GM21447 (cell line): ENCODE data around the gene TBL1XR1.

Experiments used
- ATAC-seq: cut with Tn5 transposase; IDR thresholded peaks from one replicate; pipeline ENCODE4 v1.9.1; 2021; ENCODE audit not compliant: unreplicated experiment

TBL1XR1 gene

GRCh38 chr3:177197041-177197726 is at the start of gene TBL1XR1:
TBL1XR1 (minus strand) TSS chr3:177197482; CDS start chr3:177064977, 132,505 bp downstream.
- peak; percentile 40 for ATAC-seq

DNA sequence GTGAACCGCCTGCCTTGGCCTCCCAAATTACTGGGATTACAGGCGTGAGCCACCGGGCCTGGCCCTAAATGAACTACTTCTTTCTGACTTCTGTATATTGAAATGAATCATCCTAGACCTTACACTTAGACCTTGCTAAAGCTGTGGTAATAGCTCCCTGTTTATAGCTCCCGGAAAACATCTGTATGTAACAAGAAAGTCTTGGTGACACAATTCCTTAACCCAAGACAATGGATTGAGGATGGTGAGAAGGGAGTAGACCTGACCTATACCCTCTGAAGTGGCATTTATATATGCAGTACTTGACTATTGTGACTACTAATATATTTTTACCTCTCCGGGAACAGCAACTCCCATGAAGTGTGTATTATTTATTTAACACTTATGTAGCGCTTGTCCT is 48.0 kb upstream of the TBL1XR1 start:
- ATAC-seq = no peak

DNA sequence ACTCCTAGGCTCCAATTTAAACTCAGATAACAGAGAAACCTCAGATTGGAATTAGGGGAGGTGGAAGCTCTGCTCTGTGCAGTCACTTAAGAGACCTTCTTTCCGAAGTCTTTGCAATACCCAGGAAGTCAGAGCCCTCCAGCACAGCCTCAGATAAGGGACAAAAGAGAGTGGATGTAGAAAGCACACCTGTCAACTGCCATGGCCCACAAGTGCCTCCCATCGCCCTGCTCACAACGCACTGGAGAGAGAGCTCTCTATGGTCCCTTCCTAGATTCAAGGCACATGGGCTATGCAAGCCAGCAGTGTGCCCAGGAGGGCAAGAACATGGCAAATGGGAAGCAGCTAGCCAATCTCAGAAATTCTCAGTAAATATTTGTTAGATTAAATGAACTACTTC is 47.3 kb upstream of the TBL1XR1 start:
- no peak for ATAC-seq

DNA sequence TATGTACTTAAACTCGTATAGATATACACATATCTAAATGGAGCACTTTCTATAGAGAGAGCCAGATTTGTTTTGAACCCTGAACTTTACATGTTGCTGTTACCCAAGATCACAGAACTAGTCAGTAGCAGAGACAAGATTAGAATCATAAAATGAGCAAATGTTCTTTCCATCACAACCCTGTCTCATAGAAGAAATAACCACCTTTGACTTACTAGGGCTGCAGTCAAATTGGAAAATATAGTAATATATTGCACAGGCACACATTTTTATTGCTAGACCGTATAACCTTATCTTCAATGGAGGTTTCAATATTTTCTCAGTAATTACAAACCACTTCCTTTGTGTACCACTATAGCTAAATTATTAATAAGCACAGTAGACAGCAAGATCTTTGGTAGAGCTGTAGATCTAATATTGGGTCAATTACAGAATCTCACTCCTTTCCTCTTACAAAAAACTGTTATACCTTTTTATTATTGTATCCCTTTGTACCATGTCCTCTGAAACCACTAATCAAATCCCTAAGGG is 41.5 kb upstream of the TBL1XR1 start:
- no peak for ATAC-seq

DNA sequence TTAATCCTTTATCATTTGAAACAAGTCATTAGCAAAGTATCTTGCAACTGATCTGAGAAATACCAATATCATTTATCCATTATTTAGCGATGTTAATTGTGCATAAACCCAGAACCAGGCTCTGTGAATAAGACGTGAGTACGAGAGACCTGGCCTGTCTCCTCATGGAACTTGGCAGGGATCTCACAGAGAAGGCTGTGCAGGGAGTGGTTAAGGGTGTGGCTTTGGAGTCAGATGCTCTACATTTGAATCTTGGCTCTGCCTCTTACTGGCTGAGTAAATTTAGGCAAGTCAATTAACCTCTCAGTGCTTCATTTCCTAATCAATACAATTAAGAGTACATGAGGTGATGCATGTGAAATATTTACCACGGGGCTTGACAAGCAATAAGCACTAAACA is 39.9 kb upstream of the TBL1XR1 start:
- no peak for ATAC-seq

GRCh38 chr3:177236704-177237103 is 39.4 kb upstream of the TBL1XR1 start:
- ATAC-seq = no peak

DNA sequence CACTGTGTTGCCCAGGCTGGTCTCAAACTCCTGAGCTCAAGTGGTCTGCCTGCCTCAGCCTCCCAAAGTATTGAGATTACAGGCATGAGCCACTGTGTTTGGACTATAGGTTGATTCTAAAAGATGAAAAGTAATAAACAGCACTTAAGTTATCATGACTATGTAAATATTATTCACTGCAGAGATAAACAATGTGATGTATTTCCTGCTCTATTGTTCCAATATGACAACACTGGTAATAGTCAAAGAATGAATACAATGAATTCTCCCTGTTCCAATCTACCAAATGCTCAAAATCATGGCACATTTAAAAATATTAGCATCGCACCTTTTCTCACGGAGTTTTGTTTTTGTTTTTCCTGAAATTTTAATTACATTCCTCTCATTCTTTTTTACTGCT is 36.8 kb upstream of the TBL1XR1 start:
- no peak for ATAC-seq

GRCh38 chr3:177231242-177231641 is 34.0 kb upstream of the TBL1XR1 start:
- ATAC-seq = no peak

DNA sequence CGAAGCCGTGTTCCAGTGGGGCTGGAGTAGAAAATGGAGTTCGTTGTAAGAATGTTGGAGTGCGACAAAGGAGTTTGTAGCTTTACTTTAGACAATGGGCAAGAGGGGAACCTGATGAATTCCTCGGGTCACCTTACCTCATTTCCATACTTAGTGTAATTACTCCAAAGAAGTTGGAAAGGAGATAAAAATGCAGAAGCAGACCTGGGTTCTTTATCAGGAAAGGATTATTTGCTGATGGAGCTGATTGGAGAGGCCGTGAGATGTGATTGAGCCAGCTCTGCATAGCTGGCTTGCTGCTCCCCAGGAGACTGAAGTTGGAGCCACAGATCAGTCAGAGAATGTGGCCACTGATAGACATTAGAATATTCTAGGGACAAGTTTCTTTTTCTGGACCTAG is 33.4 kb upstream of the TBL1XR1 start:
- no peak for ATAC-seq

DNA sequence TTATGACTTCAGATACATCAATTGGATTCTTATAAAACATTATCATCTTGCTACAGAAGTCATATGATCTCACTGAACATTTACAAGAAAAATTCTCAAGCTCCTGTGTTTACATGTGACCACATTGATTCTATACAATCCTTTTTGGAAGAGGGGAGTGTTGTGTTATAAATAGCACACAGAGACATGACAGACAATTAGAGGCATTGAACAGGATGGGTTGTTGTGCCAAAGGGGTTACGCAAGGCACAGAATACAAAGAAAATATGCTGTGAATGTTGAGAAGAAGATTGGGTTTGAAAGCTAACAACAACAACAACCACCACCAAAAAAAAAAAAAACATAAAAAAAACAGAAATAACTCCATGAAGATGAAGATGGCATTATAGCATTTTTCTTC is 32.5 kb upstream of the TBL1XR1 start:
- ATAC-seq = no peak

DNA sequence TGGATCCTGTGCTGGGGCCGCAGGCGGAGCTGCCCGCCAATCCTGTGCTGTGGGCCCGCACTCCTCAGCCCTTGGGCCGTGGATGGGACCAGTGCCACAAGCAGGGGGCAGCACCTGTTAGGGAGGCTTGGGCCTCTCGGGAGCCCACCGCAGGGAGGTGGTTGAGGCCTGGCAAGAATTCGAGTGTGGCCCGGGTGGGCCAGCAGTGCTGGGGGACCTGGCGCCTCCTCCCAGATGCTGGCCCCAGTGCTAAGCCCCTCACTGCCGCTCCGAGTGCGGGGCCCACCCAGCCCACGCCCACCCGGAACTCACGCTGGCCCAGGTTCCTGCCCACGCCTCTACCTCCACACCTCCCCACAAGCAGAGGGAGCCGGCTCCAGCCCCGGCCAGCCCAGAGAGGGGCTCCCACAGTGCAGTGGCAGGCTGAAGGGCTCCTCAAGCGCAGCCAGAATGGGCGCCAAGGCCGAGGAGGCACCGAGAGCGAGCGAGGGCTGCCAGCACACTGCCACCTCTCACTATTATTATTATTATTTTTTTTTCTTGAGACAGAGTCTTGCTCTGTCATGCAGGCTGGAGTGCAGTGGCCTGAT is 31.4 kb upstream of the TBL1XR1 start:
- no peak for ATAC-seq

DNA sequence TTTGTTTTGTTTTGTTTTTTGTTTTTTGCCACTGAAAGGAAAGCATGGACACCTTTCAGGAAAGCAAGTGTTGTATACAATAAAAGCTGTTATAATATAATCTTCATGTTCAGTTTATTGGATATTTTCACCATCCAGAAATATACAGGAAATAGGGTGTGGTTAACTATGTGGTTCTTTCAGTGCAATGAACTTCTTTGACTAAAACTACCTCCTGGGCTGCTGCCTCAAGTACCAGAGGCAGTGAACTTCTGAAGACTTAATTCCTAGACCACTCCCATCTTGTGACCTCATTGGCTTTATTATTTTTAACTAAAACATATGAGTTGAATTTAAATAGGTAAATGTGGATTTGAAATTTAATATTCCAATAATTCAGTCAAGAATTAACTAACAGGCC is 27.1 kb upstream of the TBL1XR1 start:
- no peak for ATAC-seq

DNA sequence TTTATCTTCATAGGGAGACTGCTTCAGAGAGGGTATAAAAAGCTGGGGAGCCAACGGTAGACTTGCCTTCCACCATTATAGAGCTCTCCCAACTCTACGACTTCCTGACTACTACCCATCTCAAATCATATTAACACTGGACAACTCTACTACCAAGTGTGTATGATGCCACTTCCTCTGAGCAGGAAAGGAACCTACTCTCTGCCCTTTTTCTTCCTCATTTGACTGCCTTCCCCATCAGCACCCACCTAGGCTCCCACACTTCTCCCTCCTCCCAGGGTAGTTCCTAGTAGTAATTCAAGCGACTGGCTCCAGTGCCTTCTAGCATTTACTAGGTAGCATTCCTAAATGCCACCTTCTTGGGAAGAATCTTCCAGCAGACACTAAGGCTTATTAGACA is 24.5 kb upstream of the TBL1XR1 start:
- no peak for ATAC-seq

GRCh38 chr3:177220136-177220974 is 23.1 kb upstream of the TBL1XR1 start:
- no peak for ATAC-seq

- ATAC-seq = no peak
These were observed 16.7 kb upstream of the TBL1XR1 start for GRCh38 chr3:177213801-177214535.

DNA sequence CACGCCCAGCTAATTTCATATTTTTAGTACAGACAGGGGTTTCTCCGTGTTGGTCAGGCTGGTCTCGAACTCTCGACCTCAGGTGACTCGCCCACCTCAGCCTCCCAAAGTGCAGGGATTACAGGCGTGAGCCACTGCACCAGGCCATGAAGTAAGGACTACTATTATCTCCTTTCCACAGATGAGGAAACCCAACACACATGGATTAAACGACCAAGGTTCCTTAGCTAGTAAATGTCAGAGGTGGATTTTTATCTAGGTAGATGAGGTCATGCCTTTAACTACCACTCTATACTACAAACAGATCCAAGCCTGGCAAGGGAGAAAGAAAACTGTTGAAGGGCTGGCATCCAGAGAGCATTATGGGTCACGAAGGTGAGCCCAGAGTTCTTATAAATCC is 15.5 kb upstream of the TBL1XR1 start:
- no peak for ATAC-seq

DNA sequence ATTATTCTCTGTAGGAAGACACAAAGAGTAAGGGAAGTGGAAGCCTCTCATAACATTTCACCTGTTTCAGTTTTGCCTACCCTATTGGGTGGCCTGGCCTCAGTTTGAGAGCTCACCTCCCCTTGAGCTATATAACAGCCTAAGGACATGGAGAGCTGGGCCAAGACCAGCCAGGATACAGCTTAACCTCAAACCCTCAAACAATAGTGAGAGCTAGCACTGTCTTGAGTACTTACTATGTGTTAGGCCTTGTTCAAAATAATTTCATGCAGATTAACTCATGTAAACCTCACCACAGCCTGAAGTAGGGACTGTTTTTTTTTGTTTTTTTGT is 15.0 kb upstream of the TBL1XR1 start:
- no peak for ATAC-seq

GRCh38 chr3:177211503-177212277 is 14.4 kb upstream of the TBL1XR1 start:
- ATAC-seq = no peak

GRCh38 chr3:177210744-177211502 is 13.6 kb upstream of the TBL1XR1 start:
- ATAC-seq = no peak

DNA sequence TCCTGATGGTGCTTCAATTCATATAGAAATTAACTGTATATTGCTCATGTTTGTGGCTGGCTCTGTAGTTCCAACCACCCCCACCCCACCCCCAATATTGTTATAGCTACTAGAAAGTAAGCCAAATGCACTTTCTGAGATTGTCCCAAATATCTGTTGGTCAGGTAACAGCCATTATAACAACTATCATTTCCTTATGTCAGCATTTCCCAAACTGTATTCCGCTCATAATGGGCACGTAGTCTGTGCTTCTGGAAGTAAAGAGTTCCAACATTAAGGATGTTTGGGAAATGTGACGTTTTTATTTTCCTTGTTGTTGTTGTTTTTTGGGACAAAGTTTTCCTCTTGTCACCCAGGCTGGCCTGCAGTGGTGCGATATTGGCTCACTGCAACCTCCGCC is 12.2 kb upstream of the TBL1XR1 start:
- ATAC-seq = no peak
